SIG-M5 (cell line): ENCODE results near the gene ARFGAP3.

Experiments
- DNase-seq: peaks from one replicate; lab custom pipeline; 2025; lab: John Stamatoyannopoulos, UW

Gene ARFGAP3

DNA sequence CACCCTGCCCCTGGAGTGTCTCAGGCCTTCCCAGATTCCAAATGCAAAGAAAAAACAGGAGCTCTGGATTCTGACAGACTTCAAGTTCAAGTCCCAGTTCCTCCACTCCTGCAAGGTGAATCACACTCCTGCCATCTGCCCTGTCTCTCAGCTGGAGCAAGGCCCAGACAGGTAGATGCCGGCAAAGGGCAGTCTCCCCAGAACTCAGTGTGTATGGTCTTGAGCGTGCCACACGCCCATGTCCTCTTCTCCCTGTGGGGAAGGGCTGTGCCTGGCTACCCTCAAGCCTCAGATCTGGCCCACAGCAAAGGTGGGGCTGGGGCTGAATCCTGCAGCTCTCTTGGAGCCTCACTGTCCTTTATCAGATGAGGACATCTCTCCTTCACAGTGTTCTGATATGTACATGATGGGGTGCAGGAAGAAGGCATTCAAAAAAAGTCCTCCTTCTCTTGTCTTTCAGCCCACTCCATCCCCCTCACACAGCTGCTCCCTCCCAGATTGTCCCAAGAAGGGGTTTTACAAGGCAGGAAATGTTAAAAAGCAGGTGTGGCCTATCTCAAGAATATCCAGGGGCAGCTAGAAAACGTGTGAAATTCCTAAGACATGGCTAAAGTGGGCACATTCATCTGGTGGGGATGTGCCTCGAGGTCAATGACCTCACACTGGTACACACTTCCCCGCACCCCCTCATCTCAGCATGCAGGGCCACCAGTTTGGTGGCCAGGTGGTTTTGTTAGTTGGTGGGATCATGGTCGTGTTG is 27.7 kb upstream of the ARFGAP3 start:
- no peak for DNase-seq

DNA sequence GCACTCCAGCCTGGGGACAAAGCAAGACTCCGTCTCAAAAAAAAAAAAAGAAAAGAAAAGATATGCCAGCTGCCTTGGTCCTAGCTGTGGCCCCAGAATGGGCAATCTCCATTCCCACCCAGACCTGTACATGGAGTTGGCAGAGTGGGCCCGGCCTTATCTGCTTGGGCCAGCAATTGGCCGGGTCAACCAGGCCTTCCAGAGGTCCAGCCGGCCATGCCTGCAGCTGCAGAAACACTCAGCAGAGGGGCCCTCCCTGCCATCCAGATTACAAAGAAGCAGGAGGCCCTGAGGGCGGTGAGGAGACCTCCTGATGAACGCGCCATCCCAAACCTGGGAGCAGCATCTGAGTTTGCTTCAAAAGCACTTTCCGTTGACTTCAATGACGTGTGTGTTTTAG is 26.9 kb upstream of the ARFGAP3 start:
- DNase-seq: no peak

DNA sequence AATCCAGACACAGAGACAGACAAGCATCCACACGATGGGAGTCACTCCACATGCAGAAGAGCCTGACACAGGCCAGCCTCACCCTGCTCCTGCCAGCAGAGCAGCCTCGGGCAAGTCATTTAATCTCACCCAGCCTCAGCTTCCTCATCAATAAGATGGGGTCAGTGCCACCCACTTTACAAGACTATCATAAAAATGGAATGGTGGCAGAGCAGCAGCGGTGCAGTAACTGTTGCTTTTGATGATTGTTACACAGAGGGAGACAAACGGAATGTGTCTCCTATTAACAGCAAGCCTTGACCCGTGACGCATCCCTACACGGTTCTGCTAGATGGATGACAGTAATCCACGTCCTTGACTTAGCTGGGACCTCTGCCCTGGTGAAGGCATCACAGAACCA is 26.0 kb upstream of the ARFGAP3 start:
- no peak for DNase-seq

DNA sequence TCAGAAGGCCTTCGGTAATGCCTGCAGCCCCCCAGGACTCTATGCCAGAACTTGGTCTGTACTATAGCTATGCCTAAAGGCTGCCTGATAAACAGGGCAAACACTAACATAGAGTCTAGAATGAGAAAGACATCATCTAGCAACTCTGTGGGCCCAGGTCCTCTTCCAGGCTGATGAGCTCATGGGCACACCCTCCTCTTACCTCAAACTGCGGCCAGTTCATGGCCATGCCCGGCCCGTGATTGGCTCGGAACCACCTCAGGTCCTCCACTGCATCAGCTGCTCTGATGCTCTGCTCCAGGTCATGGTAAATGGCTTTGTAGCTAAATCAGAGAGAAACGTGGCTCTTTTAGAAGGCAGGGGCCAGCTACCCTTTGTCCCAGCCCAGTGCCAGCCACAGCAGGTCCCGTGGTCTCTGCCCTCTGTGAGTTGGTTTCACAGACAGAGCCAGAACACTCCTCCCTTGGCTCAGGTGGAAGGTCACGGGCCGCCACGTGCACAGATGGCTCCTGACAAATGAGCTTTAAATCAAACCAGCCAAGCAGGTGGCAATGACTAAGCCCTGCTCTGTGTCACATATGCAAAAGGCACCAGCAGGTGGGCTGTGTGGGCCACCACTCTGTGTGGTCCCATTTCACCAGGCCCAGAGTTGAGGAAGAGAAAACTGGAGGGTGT is 25.0 kb upstream of the ARFGAP3 start:
- no peak for DNase-seq

DNA sequence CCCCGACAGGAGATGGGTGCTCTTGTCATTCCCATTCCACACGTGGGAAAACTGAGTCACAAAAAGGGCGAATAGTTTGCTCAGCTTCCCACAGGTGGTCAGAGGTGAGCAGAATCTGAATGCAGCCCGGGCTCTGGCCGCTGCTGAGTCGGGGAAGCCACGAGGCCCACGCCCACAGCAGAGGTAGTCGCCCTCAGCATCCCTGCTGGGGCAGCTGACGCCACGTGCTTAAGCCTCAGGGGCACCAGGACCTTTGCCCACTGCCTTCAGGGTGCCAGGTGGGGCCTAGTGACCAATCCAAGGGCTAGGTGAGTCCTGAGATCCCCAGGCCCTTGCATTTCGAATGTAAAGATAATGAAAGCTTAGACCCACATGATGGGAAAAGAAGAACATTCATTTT is 24.2 kb upstream of the ARFGAP3 start:
- no peak for DNase-seq

DNA sequence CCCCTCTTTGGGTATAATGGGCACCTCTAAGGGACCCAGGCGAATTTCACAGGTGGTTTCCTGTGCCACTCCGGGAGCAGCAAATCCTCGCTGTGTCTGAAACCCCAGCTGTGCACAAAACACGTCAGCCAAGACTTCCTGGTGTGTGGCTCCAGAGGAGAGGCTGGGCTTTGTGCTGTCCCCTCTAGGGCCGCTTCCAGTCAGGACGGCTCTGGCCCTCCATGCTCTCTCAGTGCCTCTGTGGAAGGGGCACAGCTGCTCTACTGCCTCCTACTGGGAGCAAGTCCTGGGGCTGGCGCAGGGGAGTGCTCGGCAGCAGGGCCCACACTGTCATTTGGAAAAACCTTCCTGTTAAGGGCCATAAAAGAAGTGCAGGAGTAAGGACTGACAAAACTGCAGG is 23.7 kb upstream of the ARFGAP3 start:
- no peak for DNase-seq

DNA sequence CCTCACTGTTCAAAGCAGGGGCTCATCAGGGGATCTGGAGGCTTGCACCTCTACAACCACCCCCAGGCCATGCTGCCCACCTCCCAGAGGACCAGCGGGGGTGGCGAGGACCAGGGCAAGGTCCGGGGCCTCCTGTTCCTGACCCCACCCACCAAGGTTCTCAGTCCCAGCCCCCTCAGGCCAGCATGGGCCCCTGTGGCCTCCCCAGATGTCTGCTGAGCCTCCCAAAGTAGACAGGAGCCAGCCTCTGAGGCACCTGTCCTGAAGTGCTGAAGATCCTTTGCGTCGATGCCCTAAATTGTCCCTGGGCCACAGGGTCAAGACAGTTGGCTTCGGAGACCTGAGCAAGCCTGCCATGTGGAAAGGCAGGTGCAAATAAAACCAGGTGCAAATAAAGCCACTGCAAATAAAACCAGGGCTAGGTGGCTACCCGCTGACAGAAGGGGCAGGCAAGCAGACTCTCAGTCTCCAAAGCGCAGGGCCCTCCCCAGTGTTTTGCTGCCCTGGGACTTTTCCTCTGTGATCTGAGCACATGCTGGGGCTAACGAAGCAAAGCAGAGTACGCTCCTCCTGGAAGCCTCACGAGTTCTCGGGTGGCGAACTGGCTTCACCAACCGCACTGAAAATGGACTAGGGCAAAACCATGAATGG is 22.4 kb upstream of the ARFGAP3 start:
- DNase-seq: no peak

- DNase-seq: no peak
Measured at GRCh38 chr22:42878561-42879305, 21.7 kb upstream of the ARFGAP3 start.

DNA sequence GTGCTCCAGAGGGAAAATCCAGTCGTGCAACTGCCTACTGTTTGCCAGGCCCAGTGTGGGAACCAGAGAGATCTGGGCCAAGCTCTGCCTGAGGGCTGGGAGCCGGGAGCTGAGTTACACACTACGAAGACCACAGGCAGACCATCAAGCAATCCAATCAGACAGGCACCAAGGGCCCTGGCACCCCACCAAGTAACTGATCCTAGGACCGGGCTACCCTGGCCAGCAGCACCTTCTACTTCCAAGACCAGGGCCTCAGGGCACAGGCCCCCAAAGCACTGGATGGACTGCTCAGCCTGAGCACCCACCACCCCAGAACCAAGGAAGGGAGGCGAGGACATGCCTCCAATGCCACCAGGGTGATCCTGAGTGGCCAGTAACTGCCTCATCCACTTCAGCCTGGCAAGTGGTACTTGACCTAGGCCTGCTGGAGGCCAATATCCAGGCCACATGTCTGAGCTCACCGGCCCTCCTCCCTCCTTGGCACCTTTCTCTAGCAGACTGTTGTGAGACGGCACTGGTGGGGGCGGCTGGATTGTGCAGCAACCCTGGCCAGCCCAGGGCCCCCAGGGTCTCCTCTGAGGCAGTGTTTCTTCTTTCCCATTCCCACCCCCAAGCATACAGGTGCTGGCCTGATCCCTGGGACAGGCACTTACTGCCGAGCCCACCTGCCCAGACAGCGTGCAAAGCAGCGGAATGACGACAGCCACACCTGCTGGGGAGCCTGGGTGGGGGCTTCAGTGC is 20.7 kb upstream of the ARFGAP3 start:
- DNase-seq: no peak

DNA sequence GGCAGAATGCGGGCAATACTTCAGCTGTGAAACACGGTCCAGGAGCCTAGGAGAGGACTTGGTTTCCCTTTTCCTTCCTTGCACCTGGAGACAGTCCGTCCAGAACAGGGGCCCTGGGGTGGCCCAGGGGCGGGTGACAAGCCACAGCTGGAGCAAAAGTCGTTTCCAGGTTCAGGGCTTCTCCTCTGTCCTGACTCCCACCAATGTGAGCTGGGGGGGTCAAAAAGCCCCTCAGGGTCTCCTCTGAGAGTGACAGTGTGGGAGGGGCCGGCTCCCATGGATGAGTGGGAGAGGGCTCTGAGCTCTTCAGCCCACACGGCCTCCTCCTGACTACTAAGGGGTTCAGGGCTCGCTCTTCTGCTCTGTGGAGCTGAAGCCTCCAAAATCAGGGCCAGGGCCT is 20.1 kb upstream of the ARFGAP3 start:
- no peak for DNase-seq

DNA sequence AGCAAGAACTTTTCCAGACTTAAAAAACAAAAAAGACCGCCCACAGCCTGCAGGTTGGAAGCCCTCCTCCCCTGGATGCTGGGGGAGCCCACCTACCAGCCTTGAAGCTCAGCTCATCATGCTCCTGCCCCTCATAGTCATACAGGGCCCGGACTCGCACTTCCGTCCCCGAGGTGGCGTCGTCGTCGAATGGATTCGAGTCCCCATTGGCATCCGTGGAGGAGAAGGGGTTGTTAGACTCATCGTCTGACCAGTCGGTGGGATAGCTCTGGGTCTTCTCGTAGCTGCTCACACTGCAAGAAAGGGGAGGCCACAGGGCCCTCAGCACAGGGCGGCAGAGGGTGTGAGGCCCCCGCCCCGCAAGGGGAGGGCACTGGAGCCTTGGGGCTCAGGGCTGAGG is 19.0 kb upstream of the ARFGAP3 start:
- no peak for DNase-seq

- DNase-seq: no peak
Measured at GRCh38 chr22:42874010-42874409, 16.9 kb upstream of the ARFGAP3 start.

GRCh38 chr22:42873356-42873755 is 16.3 kb upstream of the ARFGAP3 start:
- no peak for DNase-seq

DNA sequence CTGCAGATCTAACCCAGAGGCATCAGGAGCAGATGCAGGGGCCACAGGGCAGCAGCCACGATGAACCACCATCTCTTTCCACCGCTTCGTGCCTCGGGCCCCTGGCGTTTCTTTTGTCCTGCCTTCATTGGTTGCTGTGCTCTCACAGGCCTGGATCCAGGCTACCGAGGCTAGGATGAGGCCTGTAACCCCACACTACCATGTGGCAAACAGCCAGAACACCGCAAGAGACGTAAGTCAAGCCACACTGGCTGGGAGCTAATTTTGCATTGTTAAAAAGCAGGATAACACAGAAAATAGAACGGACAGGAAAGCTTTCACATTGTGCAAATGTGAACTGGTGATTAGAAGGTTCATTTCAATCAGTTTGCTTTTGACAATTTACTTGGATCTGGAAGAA is 15.7 kb upstream of the ARFGAP3 start:
- DNase-seq: no peak

- no peak for DNase-seq
Measured at GRCh38 chr22:42871146-42872050, 14.3 kb upstream of the ARFGAP3 start.

- no peak for DNase-seq
Measured at GRCh38 chr22:42869888-42870480, 12.9 kb upstream of the ARFGAP3 start.

- DNase-seq: no peak
Measured at GRCh38 chr22:42869463-42869862, 12.4 kb upstream of the ARFGAP3 start.

DNA sequence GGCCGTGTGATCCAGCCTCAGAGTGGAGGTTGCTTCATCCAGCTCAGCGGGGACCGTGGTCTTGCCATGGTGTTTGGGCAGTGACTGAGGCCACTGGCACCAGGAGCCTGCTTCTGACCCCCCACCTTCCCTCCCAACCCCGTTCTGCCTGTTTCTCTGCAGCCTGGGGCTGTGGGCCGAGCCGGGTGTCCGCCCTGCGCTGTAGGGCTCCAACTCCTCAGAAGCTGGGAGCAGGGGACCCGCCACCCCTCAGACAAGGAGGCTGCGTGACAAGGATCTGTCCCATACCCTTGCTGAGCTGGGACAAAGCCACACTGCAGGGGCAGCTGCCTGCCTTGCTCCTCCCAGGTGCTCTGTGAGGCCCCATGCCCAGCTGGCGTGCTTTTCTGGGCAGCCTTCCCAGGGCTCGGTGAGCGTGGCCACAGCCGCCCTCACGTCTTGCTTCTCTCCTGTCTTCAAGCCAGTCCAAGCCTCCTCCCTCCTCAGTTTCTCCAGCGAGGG is 11.7 kb upstream of the ARFGAP3 start:
- DNase-seq: no peak

DNA sequence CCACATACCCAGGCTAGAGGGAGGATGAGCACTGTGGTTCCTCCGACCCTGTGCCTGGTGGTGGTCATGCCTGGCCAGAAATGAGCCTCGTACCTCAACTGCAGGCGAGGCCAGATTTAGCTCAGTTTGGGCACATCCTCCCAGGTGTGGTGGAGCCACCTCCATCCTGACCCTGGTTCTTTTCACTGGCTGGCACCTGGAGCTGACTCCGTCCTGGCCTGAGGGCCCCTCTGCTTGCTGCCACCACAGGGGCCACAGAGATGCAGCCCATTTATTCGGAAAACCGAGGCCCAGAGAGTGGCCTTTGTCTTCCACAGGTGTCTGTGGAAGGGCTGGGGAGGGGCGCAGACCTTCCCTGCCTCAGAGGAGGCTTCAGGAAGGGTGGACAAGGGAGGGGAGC is 9.0 kb upstream of the ARFGAP3 start:
- no peak for DNase-seq

GRCh38 chr22:42865536-42865935 is 8.5 kb upstream of the ARFGAP3 start:
- no peak for DNase-seq
